Fibroblast of upper back skin (primary cell): ENCODE results near the gene CUX1.

Source experiments
- DNase-seq: peaks from one replicate; pipeline ENCODE4 v3.0.0-alpha.2; 2013

Gene CUX1

DNA sequence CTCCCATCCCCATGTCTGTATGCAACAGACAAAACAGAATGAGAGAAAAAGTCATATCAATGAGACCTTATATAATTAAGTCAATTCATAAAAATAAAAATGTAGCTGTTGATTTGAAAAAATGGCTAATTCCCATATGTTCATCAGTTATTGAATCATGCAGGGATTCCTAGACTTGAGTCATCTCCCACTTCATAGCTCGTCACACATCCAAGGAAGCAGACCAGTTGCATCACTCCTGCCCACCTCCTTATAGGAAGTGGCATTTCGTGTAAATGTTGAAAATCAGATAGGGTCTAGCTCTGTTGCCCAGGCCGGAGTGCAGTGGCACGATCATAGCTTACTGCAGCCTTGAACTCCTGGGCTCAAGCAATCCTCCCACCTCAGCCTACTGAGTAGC lies 413.2 kb downstream of the CUX1 start:
- DNase-seq: peak; percentile 69

DNA sequence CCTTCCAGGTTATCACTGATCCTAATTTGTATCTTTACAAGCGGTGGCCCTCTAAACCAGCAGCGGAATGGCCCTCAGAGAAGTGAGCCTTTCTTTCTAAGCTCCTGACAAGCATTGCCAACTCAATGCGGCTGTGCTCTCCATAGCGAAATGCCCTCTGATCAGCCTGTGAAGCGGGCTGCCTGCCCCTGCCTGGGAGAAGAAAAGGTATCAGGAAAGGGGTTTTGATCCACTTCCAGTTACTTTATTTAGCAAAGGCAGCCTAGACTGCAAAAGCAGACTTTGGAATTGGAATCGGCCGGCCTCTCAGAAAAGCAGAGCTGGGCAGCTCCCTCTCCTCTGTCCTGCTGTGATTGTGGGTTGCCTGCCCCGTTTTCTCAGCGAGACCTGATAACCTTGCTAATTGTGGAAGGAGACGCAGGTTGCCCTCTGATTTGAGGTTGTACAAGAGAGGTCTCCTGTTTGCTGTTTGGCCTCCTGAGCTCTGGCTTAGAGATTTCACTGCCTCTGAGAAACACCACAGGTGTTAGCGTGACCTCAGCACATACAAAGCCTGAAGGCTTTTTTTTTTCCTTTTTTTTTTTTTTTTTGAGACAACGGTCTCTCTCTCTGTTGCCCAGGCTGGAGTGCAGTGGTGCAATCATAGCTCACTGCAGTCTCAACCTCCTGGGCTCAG lies 415.3 kb downstream of the CUX1 start:
- DNase-seq: no peak

DNA sequence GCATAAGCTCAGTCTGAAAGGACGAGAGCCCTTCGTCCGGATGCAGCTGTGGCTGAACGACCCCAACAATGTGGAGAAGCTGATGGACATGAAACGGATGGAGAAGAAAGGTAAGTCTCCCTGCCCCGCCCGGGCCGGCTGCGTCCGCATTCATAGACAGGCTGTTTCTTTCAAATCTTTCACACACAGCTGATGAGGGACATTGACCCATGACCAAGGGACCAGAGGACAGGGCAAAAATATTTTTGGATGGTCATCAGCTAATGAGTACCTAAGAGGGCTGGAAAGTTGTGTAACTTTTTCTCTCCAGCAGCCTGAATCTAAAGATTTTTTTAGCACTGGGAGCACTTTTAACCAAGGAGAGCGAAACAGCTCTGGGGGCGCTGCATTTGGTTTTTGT lies 416.7 kb downstream of the CUX1 start:
- no peak for DNase-seq

DNA sequence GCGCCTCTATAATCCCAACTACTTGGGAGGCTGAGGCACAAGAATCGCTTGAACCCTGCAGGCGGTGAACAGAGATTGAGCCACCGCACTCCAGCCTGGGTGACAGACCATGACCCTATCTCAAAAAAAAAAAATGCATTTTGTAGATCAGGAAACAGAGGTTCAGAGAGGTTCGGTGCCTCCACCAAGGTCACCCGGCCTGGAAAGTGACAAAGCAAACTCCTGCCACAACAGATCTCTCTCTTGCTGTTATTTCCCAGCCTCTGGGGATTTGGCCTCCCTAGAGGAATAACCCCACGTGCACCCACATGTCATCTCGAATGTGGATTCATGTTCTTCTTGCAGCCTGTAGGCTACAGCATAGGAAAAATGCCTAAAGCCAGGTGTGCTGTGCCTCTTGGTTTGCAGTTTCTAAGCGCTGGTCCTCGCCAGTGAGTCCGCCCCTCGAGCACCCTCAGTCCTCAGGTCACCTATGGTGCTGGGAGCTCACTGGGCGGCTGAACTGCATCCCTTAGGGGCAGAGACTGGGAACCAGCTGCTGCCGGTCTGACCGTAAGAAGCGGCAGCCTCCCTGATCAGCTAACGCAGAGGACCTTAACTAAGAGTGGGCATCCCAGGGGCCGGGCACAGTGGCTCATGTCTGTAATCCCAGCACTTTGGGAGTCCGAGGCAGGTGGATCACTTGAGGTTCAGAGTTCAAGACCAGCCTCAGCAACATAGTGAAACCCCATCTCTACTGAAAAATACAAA lies 417.6 kb downstream of the CUX1 start:
- no peak for DNase-seq

DNA sequence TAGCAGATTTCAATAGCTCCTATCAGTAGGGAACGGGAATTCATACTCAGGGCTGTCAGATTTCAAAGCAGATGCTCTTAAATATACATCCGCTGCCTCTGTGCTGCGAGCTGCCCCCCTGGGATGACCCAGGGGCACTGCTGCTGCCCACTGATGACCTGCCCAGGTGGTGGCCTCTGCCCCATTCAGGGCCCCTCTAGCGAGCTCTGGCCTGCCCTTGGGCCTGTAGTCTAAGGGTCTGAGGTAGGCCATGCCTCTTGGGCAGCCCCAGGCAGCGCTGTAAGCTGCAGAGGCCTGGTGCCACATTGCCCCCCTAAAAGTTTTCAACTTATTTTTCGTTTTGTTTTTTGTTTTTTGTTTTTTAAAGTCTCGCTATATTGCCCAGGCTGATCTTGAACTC lies 418.7 kb downstream of the CUX1 start:
- DNase-seq: no peak

DNA sequence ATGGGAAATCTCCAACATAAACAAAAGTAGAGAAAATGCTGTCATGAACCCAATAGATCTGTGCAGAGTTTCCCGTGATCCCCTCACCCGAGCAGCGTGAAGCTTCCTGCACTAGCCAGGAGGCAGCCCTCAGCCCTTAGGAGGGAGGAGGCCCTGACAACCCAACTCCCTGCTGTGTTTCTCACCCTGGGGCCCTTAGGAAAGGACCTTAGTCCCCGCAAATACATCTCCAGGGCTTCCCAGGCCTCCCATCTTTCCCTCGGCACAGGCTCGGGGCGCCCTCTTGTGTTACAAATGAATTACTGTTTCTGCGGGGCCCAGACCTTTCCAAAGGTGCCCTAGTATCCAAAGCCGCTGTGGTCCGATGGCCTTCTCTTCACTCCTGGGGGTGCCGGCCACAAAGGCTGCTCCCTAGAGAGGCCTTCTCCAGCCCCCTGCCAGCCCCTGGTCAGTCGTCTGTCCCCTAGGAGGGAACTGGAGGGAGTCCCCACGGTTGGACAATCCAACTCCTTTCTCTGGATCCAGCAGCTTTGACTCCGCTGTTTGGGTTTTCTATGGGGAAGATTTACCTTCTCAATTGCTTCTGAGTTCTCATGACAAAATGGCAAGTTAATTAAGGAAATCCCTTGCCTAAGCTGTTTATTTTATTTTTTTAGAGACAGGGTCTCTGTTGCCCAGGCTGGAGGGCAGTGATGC lies 419.3 kb downstream of the CUX1 start:
- DNase-seq: peak; percentile 49

DNA sequence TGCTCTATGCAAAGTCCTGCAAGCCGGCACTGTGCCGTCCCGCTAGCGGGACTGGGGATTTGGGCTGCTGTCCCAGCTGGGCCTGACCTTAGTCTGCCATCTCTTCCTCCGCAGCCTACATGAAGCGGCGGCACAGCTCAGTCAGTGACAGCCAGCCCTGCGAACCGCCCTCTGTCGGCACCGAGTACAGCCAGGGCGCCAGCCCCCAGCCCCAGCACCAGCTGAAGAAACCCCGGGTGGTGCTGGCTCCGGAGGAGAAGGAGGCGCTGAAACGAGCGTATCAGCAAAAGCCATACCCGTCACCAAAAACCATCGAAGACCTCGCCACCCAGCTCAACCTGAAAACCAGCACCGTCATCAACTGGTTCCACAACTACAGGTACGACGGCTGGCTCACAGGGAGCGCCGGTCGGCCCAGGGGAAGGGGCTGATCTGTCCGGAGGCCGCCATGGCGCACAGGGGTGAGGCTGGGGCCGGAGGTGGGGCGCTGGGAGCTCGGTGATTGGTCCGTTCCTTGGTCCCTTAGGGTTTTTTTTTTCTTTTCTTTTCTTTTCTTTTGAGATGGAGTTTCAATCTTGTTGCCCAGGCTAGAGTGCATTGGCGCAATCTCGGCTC lies 421.9 kb downstream of the CUX1 start:
- DNase-seq: no peak

DNA sequence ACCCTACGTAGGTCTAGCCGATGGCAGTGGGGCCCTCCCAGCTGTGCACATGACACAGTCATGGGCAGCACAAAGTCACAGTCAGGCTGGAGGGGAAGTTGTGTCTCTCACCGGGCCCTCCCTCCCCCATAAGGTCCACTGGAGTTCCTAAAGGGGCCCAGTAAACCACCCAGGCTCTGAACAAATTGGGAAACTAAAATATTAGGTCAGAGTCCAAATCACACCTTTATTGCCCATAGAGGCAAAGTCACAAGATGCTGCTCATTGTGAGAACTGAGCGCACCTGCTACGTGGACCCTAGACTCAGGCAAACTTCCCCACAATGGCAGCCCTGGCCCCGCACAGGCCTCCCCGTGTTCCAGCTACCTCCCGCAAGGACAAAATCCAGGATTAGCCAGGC lies 424.0 kb downstream of the CUX1 start:
- DNase-seq: no peak

DNA sequence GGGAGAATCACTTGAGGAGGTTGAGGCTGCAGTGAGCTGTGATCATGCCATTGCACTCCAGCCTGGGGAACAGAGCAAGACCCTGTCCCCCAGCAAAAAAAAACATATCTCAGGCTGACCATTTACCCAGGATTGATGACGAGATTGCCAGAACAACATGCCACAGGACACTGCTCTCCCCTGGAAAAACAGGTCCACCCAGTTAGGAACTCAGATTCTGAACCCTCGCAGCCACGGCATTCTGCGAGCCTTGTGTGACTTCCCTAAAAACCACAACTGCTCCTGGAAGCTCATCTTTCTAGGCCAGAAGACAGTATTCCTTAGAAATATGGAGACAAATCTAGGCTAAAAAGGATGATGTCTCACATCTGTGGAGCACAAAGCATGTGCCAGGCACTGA lies 427.2 kb downstream of the CUX1 start:
- no peak for DNase-seq

DNA sequence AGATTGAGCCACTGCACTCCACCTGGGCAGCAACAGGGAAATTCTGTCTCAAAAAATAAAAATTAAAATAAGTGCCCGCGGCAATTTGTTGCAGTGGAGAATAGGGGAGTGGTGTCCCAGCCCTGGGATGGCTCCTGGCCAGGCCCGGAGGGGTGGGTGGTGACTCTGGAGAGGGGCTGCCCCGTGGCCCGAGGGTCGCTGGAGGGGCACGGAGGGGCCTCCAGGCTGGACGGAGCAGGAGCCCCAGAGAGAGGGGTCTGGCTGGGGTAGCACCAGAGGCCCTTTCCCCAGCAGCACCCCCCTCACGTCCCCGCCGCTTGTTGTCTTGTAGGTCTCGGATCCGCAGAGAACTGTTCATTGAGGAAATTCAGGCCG lies 430.6 kb downstream of the CUX1 start:
- no peak for DNase-seq

DNA sequence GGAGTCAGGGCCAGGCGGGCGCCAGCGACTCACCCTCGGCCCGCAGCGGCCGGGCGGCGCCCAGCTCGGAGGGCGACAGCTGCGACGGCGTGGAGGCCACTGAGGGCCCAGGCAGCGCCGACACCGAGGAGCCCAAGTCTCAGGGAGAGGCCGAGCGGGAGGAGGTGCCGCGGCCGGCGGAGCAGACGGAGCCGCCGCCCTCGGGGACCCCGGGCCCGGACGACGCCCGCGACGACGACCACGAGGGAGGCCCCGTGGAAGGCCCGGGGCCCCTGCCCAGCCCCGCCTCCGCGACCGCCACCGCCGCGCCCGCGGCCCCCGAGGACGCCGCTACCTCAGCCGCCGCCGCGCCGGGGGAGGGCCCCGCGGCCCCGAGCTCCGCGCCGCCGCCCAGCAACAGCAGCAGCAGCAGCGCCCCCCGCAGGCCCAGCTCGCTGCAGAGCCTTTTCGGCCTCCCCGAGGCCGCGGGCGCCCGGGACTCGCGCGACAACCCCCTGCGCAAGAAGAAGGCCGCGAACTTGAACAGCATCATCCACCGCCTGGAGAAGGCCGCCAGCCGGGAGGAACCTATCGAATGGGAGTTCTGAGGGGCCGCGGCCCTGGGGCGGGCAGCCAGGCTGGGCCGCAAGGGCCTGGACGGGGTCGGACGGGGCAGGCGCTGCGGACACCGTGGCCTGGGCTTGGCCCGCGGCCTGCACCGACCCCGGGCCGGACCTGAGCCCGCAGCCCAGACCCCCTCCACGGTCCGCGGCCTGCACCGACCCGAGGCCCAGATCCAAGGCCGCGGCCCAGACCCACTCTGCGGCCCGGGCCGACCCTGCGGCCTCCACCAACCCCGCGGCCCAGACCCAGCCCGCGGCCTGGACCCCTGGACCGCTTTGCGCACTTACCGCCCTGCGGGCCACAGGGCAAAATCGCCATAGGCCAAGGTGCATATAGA lies 431.3 kb downstream of the CUX1 start:
- no peak for DNase-seq

DNA sequence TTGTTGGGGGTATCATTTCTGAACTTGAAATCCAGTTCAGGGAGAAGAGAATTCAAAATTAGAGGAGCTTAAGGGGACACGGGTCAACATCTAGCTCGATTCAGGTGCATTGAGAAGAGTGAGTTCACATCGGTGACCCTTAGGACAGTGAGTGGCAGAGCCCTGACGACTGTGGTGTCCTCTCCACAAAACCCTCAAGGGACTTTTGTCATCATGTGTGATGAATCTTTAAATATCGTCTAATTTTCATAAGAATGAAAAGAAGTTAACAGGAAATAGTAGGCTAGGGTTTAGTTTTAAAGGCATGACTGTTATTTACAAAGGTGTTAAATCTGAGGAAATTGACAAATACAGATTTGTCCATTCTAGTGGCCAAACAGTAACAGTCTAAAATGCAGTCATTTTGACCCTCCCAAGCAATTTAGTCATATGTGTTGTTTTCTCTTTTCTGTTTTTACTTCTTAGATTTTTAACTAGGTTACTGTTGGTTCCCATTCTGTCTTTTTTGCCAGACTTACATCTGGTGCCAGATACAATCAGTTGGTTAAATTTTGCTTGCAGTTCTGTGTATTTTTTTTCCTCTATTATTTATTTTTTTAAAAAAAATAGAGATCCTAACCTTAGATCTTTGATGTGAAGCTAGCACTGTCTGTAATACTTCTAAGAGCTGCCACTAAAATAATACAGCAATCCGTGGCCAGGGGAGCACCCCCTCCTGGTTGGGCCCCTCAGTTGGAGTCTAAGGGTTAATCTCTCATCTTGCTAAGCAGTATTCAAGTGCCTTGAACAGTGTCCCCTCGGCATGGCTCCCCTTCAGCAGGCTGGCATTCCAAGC lies 434.3 kb downstream of the CUX1 start:
- no peak for DNase-seq

DNA sequence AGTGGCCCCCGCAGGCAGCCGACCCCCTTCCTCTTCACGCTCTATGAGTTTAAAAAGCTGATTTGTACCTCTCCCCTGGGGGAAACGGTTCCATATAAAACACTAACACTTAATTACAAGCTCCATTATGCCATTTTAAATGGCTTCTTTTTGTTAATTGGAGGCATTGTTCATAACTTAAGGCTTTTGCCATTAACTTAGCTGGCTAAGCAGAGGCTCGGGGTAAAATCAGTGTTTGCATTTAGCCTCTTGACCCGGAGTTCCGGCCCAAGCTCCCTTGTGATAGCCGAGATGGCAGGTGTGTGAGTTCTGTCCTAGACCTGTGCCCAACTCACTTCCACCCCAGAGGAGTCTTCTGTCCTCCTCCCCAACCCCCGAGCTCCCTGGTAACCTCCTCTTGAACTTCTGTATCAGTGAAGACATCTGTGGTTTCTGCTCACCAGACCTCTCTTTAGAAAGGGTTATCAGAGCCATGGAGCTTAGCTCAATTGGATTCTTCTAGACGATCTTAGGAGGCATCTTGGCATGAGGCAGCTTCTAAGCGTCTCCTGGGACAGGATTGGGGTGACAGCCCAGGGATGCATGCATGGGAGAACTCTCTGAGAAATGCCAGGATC lies 435.0 kb downstream of the CUX1 start:
- no peak for DNase-seq

DNA sequence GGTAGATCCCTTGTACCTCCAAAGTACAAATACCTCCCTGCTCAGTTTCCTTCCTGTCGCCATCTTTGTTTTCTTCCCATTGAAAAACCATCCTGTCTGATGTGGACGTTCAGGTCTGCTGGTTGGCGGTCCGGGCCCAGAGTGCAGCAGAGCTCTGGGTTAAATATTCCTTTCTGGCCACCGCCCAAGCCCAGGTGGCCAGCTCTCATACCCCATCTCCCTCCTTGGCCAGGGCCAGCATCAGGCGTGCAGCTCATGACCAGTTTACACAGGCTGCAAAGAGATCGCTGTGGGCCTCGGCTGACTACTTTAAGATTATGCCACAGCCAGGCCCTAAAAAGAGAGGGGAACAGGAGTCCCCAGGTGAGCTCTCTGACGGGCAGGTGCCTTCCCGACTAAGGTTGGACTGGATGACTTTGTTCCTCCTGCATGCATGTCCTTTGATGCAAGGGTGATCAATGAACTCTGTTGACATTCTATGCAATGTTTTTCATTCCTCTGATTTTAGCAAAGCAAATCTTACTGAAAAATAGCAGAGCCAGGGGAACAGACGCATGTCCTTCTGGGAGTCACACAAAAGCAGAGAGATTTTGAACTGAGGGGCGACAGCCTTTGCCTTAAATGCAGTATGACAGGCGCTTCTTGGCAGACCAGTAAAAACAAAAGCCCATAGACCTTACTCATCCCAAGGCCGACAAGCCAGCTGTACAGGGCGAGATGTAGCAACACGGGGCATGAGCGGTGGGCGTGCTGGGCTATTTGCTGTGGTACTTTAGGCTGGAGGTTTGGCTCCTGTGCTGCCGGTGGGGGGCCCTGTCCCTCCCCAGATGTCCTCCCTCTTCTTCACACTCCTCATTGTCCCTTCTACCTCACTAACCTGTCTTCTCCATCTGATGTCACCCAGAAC lies 435.9 kb downstream of the CUX1 start:
- no peak for DNase-seq

DNA sequence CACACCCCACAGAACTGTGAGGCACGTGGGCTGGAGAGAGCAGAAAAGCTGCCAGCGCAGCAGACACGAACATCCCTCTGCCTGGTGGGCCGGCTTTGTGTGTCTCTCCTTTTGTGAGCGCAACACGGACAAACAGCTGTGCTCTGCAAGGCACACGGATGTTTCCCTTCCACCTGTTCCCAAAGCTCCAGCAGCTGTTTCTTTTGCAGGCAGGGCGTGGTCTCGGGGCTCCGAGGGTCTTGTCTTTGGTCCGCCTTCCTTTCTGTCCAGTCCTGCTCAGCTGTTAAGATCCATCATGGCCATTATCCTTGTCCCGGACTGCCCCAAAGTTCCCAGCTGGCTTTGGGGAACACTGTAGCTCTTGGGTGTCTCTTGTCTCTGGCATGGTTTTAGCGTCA lies 436.5 kb downstream of the CUX1 start:
- DNase-seq: no peak

DNA sequence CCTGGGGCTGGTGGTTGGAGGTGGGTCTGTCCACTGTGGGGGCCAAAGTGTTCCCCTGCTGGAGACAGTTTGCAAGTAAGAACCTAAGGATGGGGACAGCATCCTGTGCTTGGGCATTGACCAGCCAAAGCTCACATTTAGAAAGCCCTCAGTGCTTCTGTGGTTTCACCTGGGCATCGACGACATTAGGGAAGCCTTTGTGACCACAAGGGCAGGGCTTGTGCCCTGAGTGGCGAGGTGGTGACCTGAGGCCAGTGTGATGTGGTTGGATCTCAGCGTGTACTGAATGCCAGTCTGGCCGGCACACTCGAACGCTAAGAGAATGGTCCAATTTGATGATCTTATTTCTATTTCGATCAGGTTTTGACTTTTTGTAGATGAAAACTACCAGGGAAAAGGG lies 437.1 kb downstream of the CUX1 start:
- no peak for DNase-seq

DNA sequence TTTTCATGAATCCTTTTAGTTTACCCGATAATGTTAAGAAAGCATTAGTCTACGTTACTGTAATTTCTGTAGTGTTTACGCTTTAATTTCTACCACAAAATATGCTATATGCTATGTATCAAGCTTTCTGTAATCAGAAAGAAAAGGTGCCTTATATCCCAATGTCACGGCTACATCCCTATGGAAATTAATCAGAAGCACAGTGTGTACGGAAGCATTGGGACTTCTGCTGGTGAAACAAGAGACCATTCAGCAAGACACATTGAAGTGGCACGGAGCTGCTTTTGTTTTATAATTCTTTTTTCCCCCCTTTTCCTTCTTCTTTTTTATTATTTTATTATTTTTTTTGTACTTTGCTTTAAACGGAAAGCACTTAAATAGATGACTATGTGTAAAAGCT lies 438.1 kb downstream of the CUX1 start:
- DNase-seq: no peak

DNA sequence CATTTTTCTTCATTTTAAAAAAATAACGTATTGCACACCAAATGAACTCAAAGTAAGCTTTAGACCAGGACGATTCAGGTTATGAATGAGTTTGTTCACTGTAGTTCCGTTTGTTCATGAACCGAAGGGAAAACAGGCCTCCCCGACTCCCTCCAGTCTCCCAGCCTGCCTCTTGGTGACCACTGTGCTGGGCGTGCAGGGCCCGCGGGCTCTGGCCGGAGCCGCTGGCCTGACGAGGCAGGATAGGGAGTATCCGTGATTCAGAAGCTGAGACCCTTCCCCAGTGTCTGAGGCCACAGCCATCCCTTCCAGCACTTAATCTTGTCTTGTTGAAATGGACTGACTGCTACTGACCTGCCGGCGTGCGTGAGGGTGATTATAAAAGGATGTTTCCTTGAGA lies 438.5 kb downstream of the CUX1 start:
- no peak for DNase-seq

DNA sequence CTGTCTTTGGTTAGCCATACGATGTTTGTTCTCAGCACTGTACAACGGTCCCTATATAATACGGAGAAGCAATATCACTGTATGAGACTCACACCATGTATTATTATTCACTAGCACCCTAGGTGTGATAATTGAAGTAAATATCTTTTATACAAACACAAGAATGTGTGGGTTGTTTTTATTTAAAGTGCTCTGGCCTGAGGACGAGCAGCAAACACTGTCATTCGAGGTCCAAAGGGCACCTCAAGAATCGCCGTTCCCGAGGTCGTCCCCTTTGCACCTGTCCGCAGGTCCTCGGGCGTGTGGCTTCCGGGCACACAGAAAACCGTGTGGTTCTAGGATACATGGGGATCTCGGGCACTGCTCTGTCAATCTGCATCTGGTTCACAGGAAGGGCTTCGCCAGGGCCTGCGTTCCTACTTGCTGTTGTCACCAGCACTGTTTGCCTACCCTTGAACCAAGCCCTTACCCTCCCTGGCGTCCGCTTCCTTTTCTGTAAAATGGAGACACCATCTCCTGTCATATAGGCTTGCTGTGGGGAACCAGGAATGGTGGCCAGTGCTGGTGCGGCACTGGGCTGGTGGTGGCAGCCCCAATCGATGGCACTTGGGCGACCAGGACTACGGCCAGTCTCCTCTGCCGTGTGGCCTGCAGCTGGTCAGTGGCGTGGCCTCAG lies 440.8 kb downstream of the CUX1 start:
- DNase-seq: no peak

DNA sequence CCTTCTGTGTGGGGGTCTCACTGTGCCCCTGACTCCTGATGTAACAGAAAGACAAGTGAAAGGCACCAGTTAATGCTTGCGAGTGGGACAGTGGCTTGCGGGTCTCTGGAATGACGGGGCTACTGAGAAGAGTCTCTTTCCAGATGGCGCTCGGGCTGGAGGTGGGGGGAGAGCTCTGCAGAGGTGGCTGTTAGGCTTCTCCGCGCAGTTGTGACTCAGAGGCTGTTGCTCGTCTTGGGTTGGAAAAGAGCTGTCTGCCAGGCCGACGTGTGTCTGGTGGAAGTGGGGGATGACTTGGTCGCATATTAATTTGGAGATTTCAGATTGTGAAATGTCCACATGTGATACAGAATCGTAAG lies 441.3 kb downstream of the CUX1 start:
- DNase-seq: peak; percentile 74
